GM18502 (cell line): ENCODE results near the gene SLC35E1.

Source experiments
- ATAC-seq: cut with Tn5 transposase; IDR thresholded peaks from one replicate; pipeline ENCODE4 v1.9.1; 2021; ENCODE audit warnings: mild to moderate bottlenecking; ENCODE audit not compliant: unreplicated experiment, poor library complexity

The SLC35E1 gene

GRCh38 chr19:16599655-16600346 is 27.6 kb upstream of the SLC35E1 start:
- ATAC-seq: no peak

DNA sequence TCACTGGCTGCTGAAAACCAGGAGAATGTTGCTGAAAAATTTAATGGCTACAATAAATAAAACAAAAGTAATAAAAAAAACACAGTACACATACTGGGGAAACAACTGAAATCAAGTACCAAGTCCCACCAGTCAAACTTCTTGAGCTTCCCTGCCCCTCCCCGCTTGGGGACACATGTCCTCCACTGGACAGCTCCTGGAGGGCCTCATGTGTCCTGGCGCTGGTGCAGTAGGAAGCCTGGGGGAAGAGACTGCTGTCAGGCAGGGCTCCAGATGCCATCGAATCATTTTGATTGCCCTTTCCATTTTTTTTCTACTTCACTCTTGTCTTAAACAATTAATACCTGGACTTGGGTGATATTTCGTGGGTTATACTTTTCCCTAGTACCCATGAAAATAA is 26.6 kb upstream of the SLC35E1 start:
- no peak for ATAC-seq

DNA sequence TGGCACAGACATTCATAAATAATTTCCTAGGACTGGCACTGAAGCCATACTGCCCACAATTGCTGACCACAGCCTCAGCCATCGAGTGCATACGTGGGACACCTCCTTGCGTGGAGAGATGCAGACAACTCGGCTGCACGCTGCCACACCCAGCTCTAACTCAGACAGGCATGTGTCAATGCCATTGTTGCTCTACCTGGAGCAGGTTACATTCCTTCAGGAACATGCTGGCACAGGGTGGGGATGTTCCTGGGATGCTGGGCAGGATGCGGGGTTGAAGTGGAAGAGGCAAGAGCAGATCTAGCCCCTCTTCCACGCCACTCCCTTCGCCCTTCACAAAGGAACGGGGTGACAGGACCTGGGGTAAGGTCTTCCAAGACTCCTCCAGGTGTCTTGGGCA is 24.2 kb upstream of the SLC35E1 start:
- no peak for ATAC-seq

- no peak for ATAC-seq
Observed at GRCh38 chr19:16595097-16595496, 22.9 kb upstream of the SLC35E1 start.

GRCh38 chr19:16594681-16595091 is 22.5 kb upstream of the SLC35E1 start:
- ATAC-seq: no peak

GRCh38 chr19:16594131-16594586 is 21.9 kb upstream of the SLC35E1 start:
- no peak for ATAC-seq

GRCh38 chr19:16593181-16593580 is 21.0 kb upstream of the SLC35E1 start:
- no peak for ATAC-seq

GRCh38 chr19:16591803-16592556 is 19.8 kb upstream of the SLC35E1 start:
- ATAC-seq: no peak

GRCh38 chr19:16590876-16591802 is 18.9 kb upstream of the SLC35E1 start:
- no peak for ATAC-seq

DNA sequence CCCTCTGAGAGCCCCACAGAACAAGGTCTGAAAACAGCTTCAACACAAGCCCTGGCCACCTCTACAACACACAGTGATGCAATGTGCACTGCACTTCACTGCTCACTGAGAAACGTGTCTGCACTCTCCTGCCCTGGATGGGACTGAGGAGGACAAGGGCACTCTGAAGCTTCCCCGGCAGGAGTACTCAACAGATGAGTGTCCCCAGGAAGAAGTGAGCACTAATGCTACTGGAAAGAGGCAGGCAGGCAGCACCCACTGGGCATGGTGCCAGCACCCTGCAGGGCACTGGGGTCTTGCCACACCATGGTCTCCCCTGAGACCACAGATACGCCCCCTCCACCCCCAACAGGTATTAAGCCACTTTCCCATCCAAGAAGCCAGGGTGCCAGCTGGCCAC is 17.7 kb upstream of the SLC35E1 start:
- ATAC-seq: no peak

- peak; percentile 2 for ATAC-seq
Observed at GRCh38 chr19:16588824-16589577, 16.8 kb upstream of the SLC35E1 start.

- ATAC-seq: peak; percentile 41
Observed at GRCh38 chr19:16587833-16588823, 15.9 kb upstream of the SLC35E1 start.

DNA sequence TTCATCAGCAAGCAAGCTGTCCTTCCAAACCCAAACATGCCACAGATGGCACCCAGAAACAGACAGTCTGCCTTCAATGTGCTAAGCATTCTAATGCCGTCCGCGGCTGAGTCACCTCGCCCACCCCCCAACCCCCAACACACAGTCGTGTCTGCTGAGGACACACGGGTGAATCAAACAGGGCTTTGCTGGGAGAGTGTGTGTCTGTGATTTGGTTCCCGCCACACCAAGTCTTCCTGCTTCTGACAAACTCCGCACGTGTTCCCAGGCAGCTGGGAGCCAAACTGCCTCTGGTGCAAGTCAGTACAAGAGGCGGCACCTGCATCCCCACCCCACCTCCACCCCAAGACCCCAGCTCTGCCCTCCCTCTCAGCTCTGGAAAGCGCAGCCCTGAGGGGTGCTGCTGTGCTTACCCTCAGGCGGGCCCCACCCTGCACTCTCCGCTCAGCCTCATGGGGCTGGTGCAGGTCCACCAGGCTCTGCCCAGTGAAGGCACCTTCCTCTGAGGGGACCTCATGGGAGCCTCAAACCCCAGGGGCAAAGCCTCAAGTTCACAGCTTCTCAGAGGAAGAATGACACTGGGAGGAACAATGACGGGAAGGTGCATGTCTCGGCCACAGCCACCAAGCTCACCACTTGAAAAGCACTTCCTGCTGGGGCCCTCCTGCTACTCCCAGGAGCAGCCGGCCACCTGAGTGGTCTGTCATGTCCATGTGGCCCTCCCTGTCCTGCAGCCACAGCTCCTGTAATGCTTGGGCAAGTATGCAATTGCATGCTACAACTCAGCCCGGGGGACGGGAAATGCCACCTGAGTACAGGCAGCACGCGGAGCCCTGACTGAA is 15.0 kb upstream of the SLC35E1 start:
- ATAC-seq: no peak

DNA sequence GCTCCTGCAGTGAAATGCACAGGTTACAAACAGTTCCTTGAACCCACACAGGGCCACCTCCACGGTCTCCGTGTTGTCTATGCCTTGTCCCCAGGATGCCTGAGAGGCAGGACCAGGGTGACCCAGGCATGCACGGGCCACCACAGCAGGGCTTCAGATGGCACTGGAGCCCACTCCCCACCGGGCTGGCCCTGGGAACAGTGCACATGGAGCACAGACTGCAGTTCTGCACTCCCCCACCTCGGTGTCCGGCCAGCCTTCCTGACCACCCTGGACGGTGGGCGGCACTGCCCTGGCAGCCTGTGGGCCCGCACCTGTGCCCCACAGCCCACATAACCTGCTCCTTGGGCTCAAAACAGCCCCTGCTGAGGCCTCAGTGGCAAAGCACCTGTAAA is 14.3 kb upstream of the SLC35E1 start:
- no peak for ATAC-seq

DNA sequence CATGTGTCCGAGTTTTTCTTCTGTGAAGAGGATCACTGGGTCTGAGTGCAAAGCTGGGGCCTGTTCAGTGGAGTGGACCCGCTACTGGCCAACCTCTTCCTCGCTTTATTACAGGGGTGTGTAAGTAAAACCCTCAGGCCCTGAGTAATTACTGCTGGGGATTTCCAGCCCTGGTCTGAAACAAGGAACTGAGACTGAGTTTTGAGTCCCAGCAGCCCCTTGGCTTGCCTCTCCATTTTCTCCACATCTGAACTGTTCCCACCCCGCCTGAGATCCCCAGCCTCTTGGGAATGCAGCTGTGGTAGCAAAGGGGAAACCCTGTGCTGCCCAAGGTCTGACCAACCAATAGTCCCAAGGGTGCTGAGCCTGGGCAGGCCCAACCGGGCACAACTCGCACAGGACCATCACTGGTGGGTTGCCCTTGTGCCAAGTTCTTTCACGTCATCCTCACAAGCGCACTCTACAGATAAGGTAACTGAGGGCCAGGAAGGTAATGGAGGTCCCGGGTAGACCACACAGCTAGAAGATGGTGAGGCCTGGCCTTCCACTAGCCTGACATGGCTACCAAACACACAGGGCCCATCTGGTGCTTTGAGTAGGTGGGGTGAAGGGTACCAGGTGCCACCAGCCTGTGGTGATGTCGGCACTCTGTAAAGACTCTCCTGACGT is 13.7 kb upstream of the SLC35E1 start:
- no peak for ATAC-seq

DNA sequence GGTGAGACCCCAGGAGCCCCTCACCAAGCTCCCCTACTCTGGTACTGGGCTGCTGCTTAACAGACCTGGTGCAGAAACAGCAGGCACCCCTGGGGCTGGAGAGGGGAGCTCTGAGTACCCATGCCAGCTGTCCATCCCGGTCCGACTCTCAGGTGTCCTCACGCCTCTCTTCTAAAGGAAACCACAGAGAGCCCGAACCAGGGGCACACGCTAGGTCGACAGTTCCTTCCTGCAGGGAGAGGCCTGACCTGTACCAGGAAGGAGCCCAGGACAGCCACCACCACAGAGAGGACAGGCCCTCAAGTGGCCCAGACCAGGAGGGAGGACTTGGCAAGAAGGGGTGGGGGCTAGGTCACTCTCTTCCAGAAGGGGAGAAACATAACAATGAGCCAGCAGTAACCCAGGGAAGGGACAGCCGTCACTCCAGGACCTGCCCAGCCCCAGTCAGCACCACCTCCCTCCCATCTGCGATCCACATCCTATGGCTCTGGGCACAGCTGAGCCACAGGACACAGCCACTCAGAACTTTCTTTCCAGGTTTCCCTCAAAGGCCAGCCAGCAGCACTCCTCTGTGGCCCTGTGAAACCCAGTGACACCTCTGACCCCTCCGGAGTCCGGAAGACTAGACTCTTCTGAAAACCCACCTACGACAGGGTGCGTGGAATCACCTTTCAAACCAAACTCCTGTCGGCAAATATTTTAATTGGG is 13.0 kb upstream of the SLC35E1 start:
- ATAC-seq: no peak
